Measurements from ENCODE around the gene TTLL10. TPM values are rescaled to one million over a fixed set of nuclear protein-coding genes. Genes with fewer than 3 reads are reported as not detected.
A peak's percentile ranks its signal among the peaks of the same experiment; 100 is the strongest.

TTLL10 gene
- total RNA-seq, 3 donors from 2014 or later (not counting 1 experiment from before 2014, with no cell fraction given), result 0.23 to 1.7 (median 1.7) TPM

GRCh38 chr1:1171161-1171545, 2.5 kb upstream of the TTLL10 start:
- 81% methylated on average over 12 of the region's 12 CpGs for WGBS (ENCODE audit: insufficient coverage)
- no peaks in the 10 kb centered on the region for H3K36me3 Mint-ChIP-seq
- H3K27me3 Mint-ChIP-seq (ENCODE audit: low read depth in 2 of 2), result peaks cover 0 to 17% of the 10 kb centered on the region in 2 donors
- peaks cover 4 to 7% of the 10 kb centered on the region in 2 donors for H3K4me1 Mint-ChIP-seq
- no peak overlapping the region for H3K4me3 ChIP-seq (ENCODE audit: low read length)
- H3K9me3 Mint-ChIP-seq, result no peaks in the 10 kb centered on the region
- H3K27ac Mint-ChIP-seq, result no peak overlapping the region
- peaks cover 81% of the 10 kb centered on the region for H3K4me1 ChIP-seq (ENCODE audit: control insufficient read depth, insufficient read depth, low read length)
- no peaks in the 10 kb centered on the region for H3K36me3 ChIP-seq (ENCODE audit: control insufficient read depth, insufficient read depth, low read length)
- H3K27ac ChIP-seq (ENCODE audit: low read length), result no peak overlapping the region
- H3K9me3 ChIP-seq (ENCODE audit: control insufficient read depth, insufficient read depth, low read length), result no peaks in the 10 kb centered on the region
- intact Hi-C loops (cut with micrococcal nuclease), result loop anchor here (5.0 kb wide), 1 partner anchor 36 kb away; the partner anchor contains the start of gene TNFRSF18
- H3K27me3 ChIP-seq (ENCODE audit: control insufficient read depth, insufficient read depth, low read length), result peaks cover 8% of the 10 kb centered on the region
- no peak overlapping the region for H3K4me3 Mint-ChIP-seq
- no peak for TF ChIP-seq CTCF (IDR thresholded peaks at IDR 0.05)
- ATAC-seq (no peak), DNase-seq (no peak)

- peak overlapping the region; percentile 45 for H3K4me3 Mint-ChIP-seq
- peak overlapping the region in 1 of 2 donors; percentile 74 for H3K27ac Mint-ChIP-seq
- WGBS (ENCODE audit: insufficient coverage), result 34% methylated on average over 33 of the region's 33 CpGs
- TF ChIP-seq CTCF (IDR thresholded peaks at IDR 0.05), result no peak
- H3K4me1 Mint-ChIP-seq, result peaks cover 4 to 8% of the 10 kb centered on the region in 2 donors
- H3K36me3 Mint-ChIP-seq, result no peaks in the 10 kb centered on the region
- peaks cover 8% of the 10 kb centered on the region for H3K27me3 ChIP-seq (ENCODE audit: control insufficient read depth, insufficient read depth, low read length)
- no peaks in the 10 kb centered on the region for H3K9me3 Mint-ChIP-seq
- ATAC-seq, result peak in 2 of 3 donors; percentile 50 to 60
- peaks cover 0 to 18% of the 10 kb centered on the region in 2 donors for H3K27me3 Mint-ChIP-seq (ENCODE audit: low read depth in 2 of 2)
- no peak overlapping the region for H3K4me3 ChIP-seq (ENCODE audit: low read length)
- intact Hi-C loops (cut with micrococcal nuclease), result loop anchor here (5.0 kb wide), 1 partner anchor 36 kb away; the partner anchor contains the start of gene TNFRSF18
- H3K9me3 ChIP-seq (ENCODE audit: control insufficient read depth, insufficient read depth, low read length), result no peaks in the 10 kb centered on the region
- peaks cover 76% of the 10 kb centered on the region for H3K4me1 ChIP-seq (ENCODE audit: control insufficient read depth, insufficient read depth, low read length)
- no peaks in the 10 kb centered on the region for H3K36me3 ChIP-seq (ENCODE audit: control insufficient read depth, insufficient read depth, low read length)
- no peak overlapping the region for H3K27ac ChIP-seq (ENCODE audit: low read length)
- DNase-seq, result peak; percentile 24 to 66
These were observed 1.9 kb upstream of the TTLL10 start for GRCh38 chr1:1171546-1172340.

- H3K4me3 Mint-ChIP-seq, result no peak overlapping the region
- Histone ChIP-seq H3K4me3 (ENCODE audit: low read length) (no peak overlapping the region), H3K9me3 (ENCODE audit: control insufficient read depth, insufficient read depth, low read length) (no peaks in the 10 kb centered on the region), H3K27me3 (ENCODE audit: control insufficient read depth, insufficient read depth, low read length) (peaks cover 8% of the 10 kb centered on the region), H3K36me3 (ENCODE audit: control insufficient read depth, insufficient read depth, low read length) (no peaks in the 10 kb centered on the region), H3K27ac (ENCODE audit: low read length) (no peak overlapping the region), H3K4me1 (ENCODE audit: control insufficient read depth, insufficient read depth, low read length) (peaks cover 62% of the 10 kb centered on the region)
- peaks cover 4 to 12% of the 10 kb centered on the region in 2 donors for H3K4me1 Mint-ChIP-seq
- peaks cover 0 to 23% of the 10 kb centered on the region in 2 donors for H3K27me3 Mint-ChIP-seq (ENCODE audit: low read depth in 2 of 2)
- H3K9me3 Mint-ChIP-seq, result no peaks in the 10 kb centered on the region
- intact Hi-C loops (cut with micrococcal nuclease), result loop anchor here (5.0 kb wide), 1 partner anchor 34 kb away; the partner anchor contains the start of gene TNFRSF18
- no peaks in the 10 kb centered on the region for H3K36me3 Mint-ChIP-seq
- TF ChIP-seq CTCF (IDR thresholded peaks at IDR 0.05), result no peak
- DNase-seq, result no peak
- 61% methylated on average over 32 of the region's 32 CpGs for WGBS (ENCODE audit: insufficient coverage)
- no peak overlapping the region for H3K27ac Mint-ChIP-seq
- ATAC-seq, result no peak
These were observed 453 bp upstream of the TTLL10 start for GRCh38 chr1:1173061-1173792.

Data from natural killer cell (primary cell).